Endothelial cell of umbilical vein (primary cell): ENCODE data around the gene RMI2. TPM values are rescaled to one million over a fixed set of nuclear protein-coding genes. Genes with fewer than 3 reads are reported as not detected.

Experiments used
- BruUV-seq: library from RNA; stranded (reverse); fragments of 400-500 nt; replicated peaks from 2 replicates; lab custom pipeline; 2021; lab: Mats Ljungman, UMichigan
- CTCF ChIA-PET: fragments of 300-600, 350-600 bp; sonication (Branson Sonifier 250); formaldehyde crosslinking; loops from one replicate; lab custom pipeline; 2021; ENCODE audit warnings: antibody characterized with exemption, inconsistent platforms; lab: Charles Lee
- POLR2A ChIA-PET: fragments of 300-600, 350-600 bp; sonication (Branson Sonifier 250); formaldehyde crosslinking; loops from one replicate; lab custom pipeline; 2021; ENCODE audit warnings: antibody characterized with exemption, inconsistent platforms; lab: Charles Lee
- DNase-seq: peaks from one replicate; pipeline ENCODE4 v3.0.0-alpha.2; 2011; ENCODE audit warnings: low read depth, low spot score
- FAIRE-seq: peaks from 2 replicates; lab custom pipeline; 2011; peaks lifted over from hg19 to GRCh38; lab: Jason Lieb, UNC
- H2AFZ ChIP-seq: 2 replicates; pipeline ENCODE4 v1.6.0; 2012; ENCODE audit warnings: low read depth, low read length, control low read depth, inconsistent platforms
- H3K27ac ChIP-seq: 2 replicates; pipeline ENCODE4 v1.5.1; 2011; ENCODE audit warnings: low read depth, mild to moderate bottlenecking, control low read depth, low read length, moderate library complexity; ENCODE audit not compliant: insufficient read depth
- H3K27me3 ChIP-seq, 2 experiments: 2 replicates each; pipeline versions ENCODE4 v1.6.0 to v1.6.1; 2011; ENCODE audit warnings: low read length in 2 of 2, mixed read lengths in 1 of 2; ENCODE audit not compliant: control insufficient read depth in 2 of 2, insufficient read depth in 2 of 2
- H3K36me3 ChIP-seq, 2 experiments: 2 replicates in 1 of 2; 3 replicates in 1 of 2; pipeline ENCODE4 v1.5.1; 2011; ENCODE audit warnings: low read length in 2 of 2, mild to moderate bottlenecking in 1 of 2, moderate library complexity in 1 of 2; ENCODE audit not compliant: control insufficient read depth in 2 of 2, insufficient read depth in 2 of 2; ENCODE audit errors: extremely low read depth in 1 of 2
- H3K4me1 ChIP-seq: 3 replicates; pipeline ENCODE4 v1.5.1; 2011; ENCODE audit warnings: mild to moderate bottlenecking, low read length; ENCODE audit not compliant: control insufficient read depth, insufficient read depth; ENCODE audit errors: extremely low read depth
- H3K4me2 ChIP-seq: 2 replicates; pipeline ENCODE4 v1.6.1; 2011; ENCODE audit warnings: low read length, control low read depth, mixed read lengths; ENCODE audit not compliant: insufficient read depth
- H3K4me3 ChIP-seq, 3 experiments: fragments of 200-600 bp in 1 of 3; sonication (generic), shearing (Covaris generic) in 1 of 3; replicated peaks in 1 of 3; 2 replicates each; pipeline ENCODE4 v1.5.1; 2011 to 2016; ENCODE audit warnings: control low read depth in 3 of 3, low read length in 3 of 3, mild to moderate bottlenecking in 2 of 3, inconsistent platforms in 1 of 3, low read depth in 1 of 3, moderate library complexity in 1 of 3; ENCODE audit not compliant: insufficient read depth in 1 of 3
- H3K79me2 ChIP-seq: 2 replicates; pipeline ENCODE4 v1.6.0; 2012; ENCODE audit warnings: low read length, inconsistent platforms; ENCODE audit not compliant: control insufficient read depth, insufficient read depth
- H3K9ac ChIP-seq: replicated peaks from 2 replicates; pipeline ENCODE3; 2011; ENCODE audit warnings: low read length, control low read depth; ENCODE audit not compliant: insufficient read depth; ENCODE audit errors: extremely low read depth
- H3K9me1 ChIP-seq: replicated peaks from 3 replicates; pipeline ENCODE4 v1.6.0; 2011; ENCODE audit warnings: mild to moderate bottlenecking, low read length; ENCODE audit not compliant: control insufficient read depth, insufficient read depth; ENCODE audit errors: extremely low read depth
- H3K9me3 ChIP-seq: replicated peaks from 2 replicates; pipeline ENCODE4 v1.5.1; 2012; ENCODE audit warnings: low read length, inconsistent platforms; ENCODE audit not compliant: control insufficient read depth, insufficient read depth
- H4K20me1 ChIP-seq: replicated peaks from 2 replicates; pipeline ENCODE3; 2011; ENCODE audit warnings: mild to moderate bottlenecking, low read length; ENCODE audit not compliant: control insufficient read depth, insufficient read depth; ENCODE audit errors: extremely low read depth
- CTCF ChIP-seq, 2 donors: IDR thresholded peaks; 1 replicate in 1 of 2; 2 replicates in 1 of 2; pipeline ENCODE4 v1.5.1; 2011; ENCODE audit warnings: low read length in 2 of 2, mild to moderate bottlenecking in 2 of 2, moderate library complexity in 2 of 2, control low read depth in 1 of 2, inconsistent platforms in 1 of 2, low read depth in 1 of 2; ENCODE audit not compliant: insufficient read depth in 1 of 2; ENCODE audit errors: extremely low read depth in 1 of 2
- EZH2 ChIP-seq: IDR thresholded peaks from 2 replicates; pipeline ENCODE4 v1.6.1; 2012; ENCODE audit warnings: borderline replicate concordance, low read depth, mild to moderate bottlenecking, moderate library complexity, low read length, inconsistent platforms; ENCODE audit not compliant: severe bottlenecking
- FOS ChIP-seq: IDR thresholded peaks from 2 replicates; pipeline ENCODE4 v1.6.1; 2011; ENCODE audit warnings: mild to moderate bottlenecking, low read length, moderate library complexity, borderline replicate concordance; ENCODE audit not compliant: insufficient read depth
- MYC ChIP-seq: IDR thresholded peaks from one replicate; pipeline ENCODE4 v1.6.1; 2011; ENCODE audit warnings: mild to moderate bottlenecking, low read depth, low read length
- dilution Hi-C: fragments of 300-500 bp; cut with MboI; formaldehyde crosslinking; loops from one replicate; pipeline ENCODE4 v1.15.0; 2019; ENCODE audit warnings: low sequenced_read_pairs; ENCODE audit not compliant: extremely low pct_ligation_motif_present
- intact Hi-C: fragments of 100-400 bp; cut with micrococcal nuclease; formaldehyde crosslinking; loops from one replicate; pipeline ENCODE4 v1.10.0; 2022
- polyA plus RNA-seq, 4 experiments: library from polyadenylated mRNA; depleted of rRNA in 3 of 4; stranded (reverse) in 3 of 4; unstranded in 1 of 4; fragments of >200 nt; gene quantifications; 2 replicates each; pipeline versions ENCODE4 v1.2.1 to v1.2.3, GENCODE V29; 2011 to 2012; ENCODE audit warnings: missing spikeins in 1 of 4
- total RNA-seq: library from RNA; stranded (reverse); gene quantifications from 2 replicates; pipeline ENCODE4 v1.2.3, GENCODE V29; 2021
- TF ChIP-seq, protein P1 (sequence below): IDR thresholded peaks from 2 replicates; pipeline ENCODE4 v1.6.1; 2011; ENCODE audit not compliant: insufficient read depth, insufficient read length

The RMI2 gene
- total and polyA plus RNA-seq, 2 donors (not counting 3 experiments of a cell fraction or from before 2014, with no cell fraction given) = 5.3 to 7.7 TPM

DNA sequence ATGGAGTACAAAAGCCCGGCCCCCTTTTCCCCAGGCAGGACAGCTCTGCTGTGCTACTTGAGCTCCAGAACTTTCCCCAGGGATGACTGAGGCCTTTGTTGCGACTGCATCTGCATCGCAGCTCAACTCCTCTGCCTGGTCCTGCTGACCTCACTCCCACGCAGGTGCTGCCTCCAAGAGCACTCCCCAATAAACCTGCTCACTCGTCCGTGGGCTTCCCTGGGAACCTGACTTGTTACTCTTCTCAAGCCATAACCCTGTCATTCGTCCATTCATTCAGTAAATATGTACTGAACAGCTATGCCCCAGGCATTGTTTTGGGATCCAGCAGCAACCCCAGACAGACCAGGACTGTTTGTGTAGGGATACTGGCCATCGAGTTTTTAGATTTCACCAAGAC, 11.6 kb upstream of the RMI2 start:
- Histone ChIP-seq H3K4me3 (no peak overlapping the region), H3K79me2 (no peaks in the 10 kb centered on the region), H3K9me1 (no peaks in the 10 kb centered on the region), H3K36me3 (no peaks in the 10 kb centered on the region), H3K27ac (no peak overlapping the region), H4K20me1 (no peaks in the 10 kb centered on the region), H3K9ac (no peak overlapping the region), H3K9me3 (no peaks in the 10 kb centered on the region), H3K27me3 (peaks cover 0 to 2% of the 10 kb centered on the region in 2 experiments), H3K4me1 (peaks cover 6% of the 10 kb centered on the region), H3K4me2 (no peak overlapping the region), H2AFZ (no peak overlapping the region)
- BruUV-seq = no TSS peak
- FAIRE-seq (no peak), DNase-seq (no peak)
- dilution Hi-C loops (no loop called here), intact Hi-C loops (no loop called here)
- TF ChIP-seq FOS = no peak
- no peak for TF ChIP-seq MYC
- TF ChIP-seq EZH2 = no peak
- TF ChIP-seq CTCF (IDR thresholded peaks at IDR 0.05; ENCODE audit: extremely low read depth in 1 of 2, insufficient read depth in 1 of 2, low read depth in 1 of 2, low read length in 2 of 2) = no peak
- TF ChIP-seq, protein P1, sequence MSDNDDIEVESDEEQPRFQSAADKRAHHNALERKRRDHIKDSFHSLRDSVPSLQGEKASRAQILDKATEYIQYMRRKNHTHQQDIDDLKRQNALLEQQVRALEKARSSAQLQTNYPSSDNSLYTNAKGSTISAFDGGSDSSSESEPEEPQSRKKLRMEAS = no peak
- POLR2A ChIA-PET = no interaction called here
- CTCF ChIA-PET = interaction anchor here (0.6 to 2.6 kb wide), 5 partner anchors 10 to 41 kb away, joined by 3 to 7 read pairs (median 3); no protein-coding TSS in a partner anchor
